Cardiac muscle cell (in vitro differentiated cells and primary cell): ENCODE results near the gene SLC43A3. TPM values are rescaled to one million over a fixed set of nuclear protein-coding genes. Genes with fewer than 3 reads are reported as not detected.

Source experiments
- DNase-seq, 2 donors: peaks; one replicate each; pipeline versions ENCODE4 v3.0.0 to v3.0.0-alpha.2; 2010 to 2017; ENCODE audit warnings: low read depth in 1 of 2, low spot score in 1 of 2
- H3K27ac ChIP-seq: fragments of 200-600 bp; sonication (generic); 2 replicates; pipeline ENCODE4 v1.5.1; 2016
- H3K27me3 ChIP-seq: fragments of 200-600 bp; sonication (generic); 2 replicates; pipeline ENCODE4 v1.6.0; 2016; ENCODE audit warnings: control low read depth
- H3K36me3 ChIP-seq: fragments of 200-600 bp; sonication (generic); 2 replicates; pipeline ENCODE4 v1.5.1; 2016; ENCODE audit warnings: control low read depth
- H3K4me1 ChIP-seq: fragments of 200-600 bp; sonication (generic); 2 replicates; pipeline ENCODE4 v1.8.1; 2017; ENCODE audit warnings: low read depth, mild to moderate bottlenecking, mixed run types
- H3K4me3 ChIP-seq: fragments of 200-600 bp; sonication (generic); 2 replicates; pipeline ENCODE4 v1.5.1; 2016; ENCODE audit warnings: mild to moderate bottlenecking
- H3K9me3 ChIP-seq: fragments of 200-600 bp; sonication (generic); 2 replicates; pipeline ENCODE4 v1.5.1; 2017; ENCODE audit warnings: low read depth, mild to moderate bottlenecking, control low read depth
- CTCF ChIP-seq: IDR thresholded peaks from 2 replicates; pipeline ENCODE4 v1.5.1; 2012; ENCODE audit warnings: low read depth, mild to moderate bottlenecking, low read length
- polyA plus RNA-seq: library from polyadenylated mRNA; unstranded; fragments of >200 nt; fragmentation: Nextera tagmentation; extraction: Ambion mirVana; gene quantifications from 2 replicates; pipeline ENCODE4 v1.2.1, GENCODE V29; 2016
- total RNA-seq: library from RNA; depleted of rRNA; stranded (reverse); fragments of >200 nt; gene quantifications from 2 replicates; pipeline ENCODE4 v1.2.3, GENCODE V29; 2016

Gene SLC43A3
- total and polyA plus RNA-seq, 2 experiments from 2014 or later, result 1.7 to 6.8 TPM

GRCh38 chr11:57395905-57396623, 30.9 kb downstream of the SLC43A3 start:
- Histone ChIP-seq H3K4me1 (no peaks in the 10 kb centered on the region), H3K36me3 (no peaks in the 10 kb centered on the region), H3K27ac (no peak overlapping the region), H3K27me3 (no peaks in the 10 kb centered on the region), H3K9me3 (no peaks in the 10 kb centered on the region), H3K4me3 (no peak overlapping the region)
- TF ChIP-seq CTCF, result no peak
- no peak for DNase-seq

- DNase-seq, result no peak
- H3K9me3 ChIP-seq, result no peaks in the 10 kb centered on the region
- H3K27ac ChIP-seq, result no peak overlapping the region
- H3K4me1 ChIP-seq, result no peaks in the 10 kb centered on the region
- no peaks in the 10 kb centered on the region for H3K27me3 ChIP-seq
- no peaks in the 10 kb centered on the region for H3K36me3 ChIP-seq
- no peak for TF ChIP-seq CTCF
- H3K4me3 ChIP-seq, result no peak overlapping the region
Observed at GRCh38 chr11:57394203-57394965, 32.5 kb downstream of the SLC43A3 start.

- Histone ChIP-seq H3K27ac (no peak overlapping the region), H3K27me3 (no peaks in the 10 kb centered on the region), H3K9me3 (no peaks in the 10 kb centered on the region), H3K4me3 (no peak overlapping the region), H3K36me3 (no peaks in the 10 kb centered on the region), H3K4me1 (no peaks in the 10 kb centered on the region)
- no peak for DNase-seq
- TF ChIP-seq CTCF, result no peak
Observed at GRCh38 chr11:57392763-57393105, 34.2 kb downstream of the SLC43A3 start.

- TF ChIP-seq CTCF, result no peak
- H3K36me3 ChIP-seq, result no peaks in the 10 kb centered on the region
- no peak overlapping the region for H3K4me3 ChIP-seq
- no peaks in the 10 kb centered on the region for H3K9me3 ChIP-seq
- DNase-seq, result no peak
- H3K27me3 ChIP-seq, result no peaks in the 10 kb centered on the region
- no peaks in the 10 kb centered on the region for H3K4me1 ChIP-seq
- H3K27ac ChIP-seq, result no peak overlapping the region
Observed at GRCh38 chr11:57392066-57392762, 34.7 kb downstream of the SLC43A3 start.

- Histone ChIP-seq H3K4me1 (no peaks in the 10 kb centered on the region), H3K4me3 (no peak overlapping the region), H3K27ac (no peak overlapping the region), H3K9me3 (no peaks in the 10 kb centered on the region), H3K36me3 (no peaks in the 10 kb centered on the region), H3K27me3 (no peaks in the 10 kb centered on the region)
- no peak for TF ChIP-seq CTCF
- no peak for DNase-seq
Observed at GRCh38 chr11:57391539-57391938, 35.4 kb downstream of the SLC43A3 start.
